Measurements from ENCODE around the gene CEND1.
A peak's percentile ranks its signal among the peaks of the same experiment; 100 is the strongest.

CEND1 gene

GRCh38 chr11:823441-824291 is 33.8 kb upstream of the CEND1 start:
- Histone ChIP-seq H3K9ac (ENCODE audit: low read depth, low read length) (no peak overlapping the region), H3K4me1 (ENCODE audit: insufficient read depth, low read length) (peaks cover 13% of the 10 kb centered on the region), H3K9me3 (ENCODE audit: control insufficient read depth, insufficient read depth, low read length) (no peaks in the 10 kb centered on the region), H3K36me3 (ENCODE audit: insufficient read depth, low read length) (no peaks in the 10 kb centered on the region)

GRCh38 chr11:821512-822371 is 31.9 kb upstream of the CEND1 start:
- peaks cover 11% of the 10 kb centered on the region; the same call in 1 of the 2 replicates for H3K4me1 ChIP-seq (ENCODE audit: insufficient read depth, low read length)
- H3K36me3 ChIP-seq (ENCODE audit: insufficient read depth, low read length), result no peaks in the 10 kb centered on the region
- H3K9ac ChIP-seq (ENCODE audit: low read depth, low read length), result no peak overlapping the region
- H3K9me3 ChIP-seq (ENCODE audit: control insufficient read depth, insufficient read depth, low read length), result no peaks in the 10 kb centered on the region

DNA sequence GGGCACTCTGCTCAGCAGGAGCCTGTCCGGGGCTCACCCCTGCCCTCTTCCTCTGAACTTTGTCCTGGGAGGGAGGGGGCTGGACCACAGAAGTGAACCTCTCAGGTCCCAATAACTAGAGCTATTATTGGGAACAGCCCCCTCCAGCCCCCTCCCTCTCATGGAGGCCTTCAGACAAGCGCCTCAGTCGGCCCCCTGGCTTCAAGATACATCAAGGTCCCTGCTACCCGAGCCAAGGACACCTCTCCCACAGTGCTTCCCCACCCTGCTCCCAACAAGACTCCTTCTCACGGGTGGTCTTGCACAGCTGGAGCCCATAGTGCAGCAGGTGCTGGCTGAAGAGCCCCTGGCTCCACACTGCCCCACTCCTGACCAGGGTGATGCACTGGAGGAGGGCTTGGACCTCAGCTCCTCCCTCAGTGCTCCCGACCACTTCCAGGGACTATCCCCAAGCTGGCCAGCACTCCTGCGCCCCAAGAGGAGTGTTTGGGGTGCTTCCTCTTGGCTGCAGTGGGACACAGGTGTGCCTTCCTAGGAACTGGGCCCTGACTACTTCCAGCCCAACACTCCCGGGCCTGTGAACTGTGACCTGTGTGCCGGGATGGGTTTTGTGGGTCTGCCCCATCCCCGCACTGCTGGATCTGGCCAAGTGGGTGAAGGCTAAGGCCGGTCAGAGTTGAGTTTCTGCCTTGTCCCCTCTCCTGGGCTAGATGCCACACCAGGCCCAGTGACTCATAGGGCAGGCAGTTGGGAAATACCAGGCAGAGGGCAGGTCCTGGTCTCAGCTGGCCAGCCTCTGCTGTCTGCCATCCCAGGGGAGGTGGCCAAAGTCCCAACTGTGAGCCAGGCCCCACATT is 31.0 kb upstream of the CEND1 start:
- H3K36me3 ChIP-seq (ENCODE audit: insufficient read depth, low read length), result no peaks in the 10 kb centered on the region
- H3K9me3 ChIP-seq (ENCODE audit: control insufficient read depth, insufficient read depth, low read length), result no peaks in the 10 kb centered on the region
- H3K4me1 ChIP-seq (ENCODE audit: insufficient read depth, low read length), result peaks cover 14% of the 10 kb centered on the region; the same call in 1 of the 2 replicates
- peak overlapping the region; percentile 88; the same call in 1 of the 2 replicates for H3K9ac ChIP-seq (ENCODE audit: low read depth, low read length)

DNA sequence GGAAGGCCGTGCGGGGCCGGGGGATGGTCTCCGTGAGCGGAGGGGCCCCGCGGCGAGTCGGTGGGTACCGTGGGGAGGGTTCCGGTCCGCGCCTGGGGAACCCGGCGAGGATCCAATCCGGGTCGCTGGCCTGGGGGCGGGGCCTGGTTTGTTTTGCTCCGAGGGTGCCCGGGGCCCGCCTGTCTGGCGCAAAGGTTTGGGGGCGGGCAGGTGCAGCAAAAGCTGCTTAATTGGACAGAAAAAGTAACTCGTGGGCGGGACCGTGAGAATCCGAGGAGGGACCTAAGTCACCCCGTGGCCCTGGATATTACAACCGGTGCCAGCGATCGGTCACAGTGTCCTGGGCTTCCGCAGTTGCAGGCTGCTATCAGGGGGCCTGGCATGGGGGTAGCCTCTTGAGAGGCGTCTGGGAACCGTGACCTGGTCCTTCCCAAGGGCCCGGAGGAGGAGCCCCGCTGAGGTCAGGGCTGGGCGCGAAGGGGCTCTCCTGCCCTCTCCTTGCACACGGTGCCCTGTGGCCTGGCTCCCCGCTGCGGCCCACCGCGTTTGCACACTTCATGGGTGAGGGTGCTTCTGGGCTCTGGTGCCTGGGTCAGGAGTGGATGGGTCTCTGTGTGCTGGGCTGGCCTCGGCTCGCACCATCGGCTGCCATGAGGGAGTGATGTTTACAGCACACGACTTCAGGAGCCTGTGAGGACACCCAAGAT is 30.2 kb upstream of the CEND1 start:
- Histone ChIP-seq H3K4me1 (ENCODE audit: insufficient read depth, low read length) (peaks cover 14% of the 10 kb centered on the region; the same call in 1 of the 2 replicates), H3K36me3 (ENCODE audit: insufficient read depth, low read length) (no peaks in the 10 kb centered on the region), H3K9ac (ENCODE audit: low read depth, low read length) (peak overlapping the region; percentile 88), H3K9me3 (ENCODE audit: control insufficient read depth, insufficient read depth, low read length) (no peaks in the 10 kb centered on the region)

DNA sequence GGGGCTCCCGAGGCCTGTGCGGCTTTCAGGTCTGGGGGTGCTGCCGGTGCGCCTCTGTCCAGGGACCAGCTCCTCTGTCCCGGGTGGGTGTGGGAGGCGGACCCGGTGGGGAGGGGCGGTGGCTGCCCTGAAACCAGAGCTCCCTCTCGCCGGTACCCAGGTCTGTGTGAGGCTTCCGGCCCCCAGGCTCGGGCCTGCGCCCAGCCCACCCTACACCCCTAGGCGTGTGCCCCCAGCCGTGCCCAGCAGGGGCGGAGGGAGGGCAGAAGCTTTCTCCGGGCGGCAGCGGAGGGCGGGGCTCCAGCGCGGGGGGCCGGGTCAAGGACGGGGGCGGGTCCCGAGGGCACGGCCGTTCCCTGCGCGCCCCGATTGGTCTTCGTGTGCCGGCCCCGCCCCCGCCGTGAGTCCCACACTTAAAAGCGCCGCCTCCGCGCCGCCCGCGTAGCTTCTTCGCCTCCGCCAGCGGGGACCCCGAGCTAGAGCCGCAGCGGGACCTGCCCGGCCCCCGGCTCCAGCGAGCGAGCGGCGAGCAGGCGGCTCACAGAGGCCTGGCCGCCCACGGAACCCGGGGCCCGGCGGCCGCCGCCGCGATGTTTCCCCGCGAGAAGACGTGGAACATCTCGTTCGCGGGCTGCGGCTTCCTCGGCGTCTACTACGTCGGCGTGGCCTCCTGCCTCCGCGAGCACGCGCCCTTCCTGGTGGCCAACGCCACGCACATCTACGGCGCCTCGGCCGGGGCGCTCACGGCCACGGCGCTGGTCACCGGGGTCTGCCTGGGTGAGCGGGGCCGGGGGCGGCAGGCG is 29.4 kb upstream of the CEND1 start:
- no peaks in the 10 kb centered on the region for H3K36me3 ChIP-seq (ENCODE audit: insufficient read depth, low read length)
- peak overlapping the region; percentile 88 for H3K9ac ChIP-seq (ENCODE audit: low read depth, low read length)
- peaks cover 14% of the 10 kb centered on the region; the same call in 1 of the 2 replicates for H3K4me1 ChIP-seq (ENCODE audit: insufficient read depth, low read length)
- no peaks in the 10 kb centered on the region for H3K9me3 ChIP-seq (ENCODE audit: control insufficient read depth, insufficient read depth, low read length)

GRCh38 chr11:818396-819128 is 28.7 kb upstream of the CEND1 start, which contains the start of gene PNPLA2:
TSS of gene PNPLA2 (plus strand) at chr11:818914. CDS start at chr11:819719, 805 bp downstream.
- peaks cover 14% of the 10 kb centered on the region; the same call in 1 of the 2 replicates for H3K4me1 ChIP-seq (ENCODE audit: insufficient read depth, low read length)

DNA sequence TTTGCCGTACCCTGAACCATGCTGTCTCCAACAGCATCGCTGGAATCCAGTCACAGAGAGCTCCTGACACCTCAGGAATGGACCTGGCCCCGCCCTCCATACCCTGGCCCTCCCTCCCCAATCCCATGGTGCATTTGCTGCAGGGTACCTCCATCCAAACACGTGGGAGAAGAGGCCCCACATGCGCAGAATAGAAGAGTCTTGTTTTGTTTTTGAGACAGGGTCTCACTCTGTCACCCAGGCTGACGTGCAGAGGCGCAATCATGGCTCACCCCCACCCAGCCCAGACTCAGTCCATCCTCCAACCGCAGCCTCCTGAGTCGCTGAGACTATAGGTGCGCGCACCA is 26.5 kb upstream of the CEND1 start:
- Histone ChIP-seq H3K36me3 (ENCODE audit: insufficient read depth, low read length) (peaks cover 14% of the 10 kb centered on the region; the same call in 1 of the 2 replicates), H3K9ac (ENCODE audit: low read depth, low read length) (no peak overlapping the region), H3K4me1 (ENCODE audit: insufficient read depth, low read length) (peaks cover 14% of the 10 kb centered on the region; the same call in 1 of the 2 replicates), H3K9me3 (ENCODE audit: control insufficient read depth, insufficient read depth, low read length) (no peaks in the 10 kb centered on the region)

More at GRCh38 chr11:818396-819128, 28.7 kb upstream of the CEND1 start, which contains the start of gene PNPLA2:
- no peaks in the 10 kb centered on the region for H3K9me3 ChIP-seq (ENCODE audit: control insufficient read depth, insufficient read depth, low read length)
- peak within 1 kb of the TSS; percentile 88 for H3K9ac ChIP-seq (ENCODE audit: low read depth, low read length)
- no peaks in the 10 kb centered on the region for H3K36me3 ChIP-seq (ENCODE audit: insufficient read depth, low read length)

DNA sequence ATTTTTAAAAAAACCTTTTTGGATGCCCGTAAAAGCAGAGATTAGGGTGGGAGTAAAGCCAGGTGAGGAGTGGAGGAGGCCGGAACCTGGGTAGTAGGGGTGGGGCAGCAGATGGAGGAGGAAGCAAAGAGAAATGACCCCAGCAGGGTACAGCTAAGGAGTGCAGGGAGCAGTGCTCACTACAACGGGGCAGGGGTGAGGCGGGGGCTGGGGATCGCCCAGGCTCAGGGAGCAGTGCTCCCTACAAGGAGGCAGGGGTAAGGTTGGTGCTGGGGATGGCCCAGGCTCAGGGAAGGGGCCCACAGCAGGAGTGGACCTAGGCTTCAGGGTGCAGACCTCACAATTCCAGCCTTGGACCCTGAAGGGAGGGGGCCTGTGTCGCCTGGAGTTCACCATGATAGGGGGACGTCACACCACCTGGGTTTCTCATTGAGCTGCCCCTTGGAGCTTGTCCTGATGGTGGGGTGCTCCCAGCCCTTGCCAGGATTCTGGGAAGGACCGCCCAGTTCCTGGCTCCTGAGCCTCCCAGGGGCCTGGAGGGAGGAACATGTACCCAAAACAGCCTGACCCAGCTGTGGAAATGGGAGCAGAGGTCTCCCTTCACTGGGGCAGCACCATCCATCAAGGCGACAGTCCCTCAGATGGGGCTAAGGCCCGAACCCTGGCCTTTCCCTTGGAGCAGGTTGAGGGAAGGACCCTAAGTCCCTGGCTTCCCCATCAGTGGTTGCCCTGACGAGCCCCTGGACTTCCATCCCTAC is 26.0 kb upstream of the CEND1 start:
- peaks cover 14% of the 10 kb centered on the region; the same call in 1 of the 2 replicates for H3K4me1 ChIP-seq (ENCODE audit: insufficient read depth, low read length)
- H3K9ac ChIP-seq (ENCODE audit: low read depth, low read length), result no peak overlapping the region
- peaks cover 19% of the 10 kb centered on the region for H3K36me3 ChIP-seq (ENCODE audit: insufficient read depth, low read length)
- no peaks in the 10 kb centered on the region for H3K9me3 ChIP-seq (ENCODE audit: control insufficient read depth, insufficient read depth, low read length)

- H3K9me3 ChIP-seq (ENCODE audit: control insufficient read depth, insufficient read depth, low read length), result no peaks in the 10 kb centered on the region
- H3K36me3 ChIP-seq (ENCODE audit: insufficient read depth, low read length), result peaks cover 21% of the 10 kb centered on the region
- H3K4me1 ChIP-seq (ENCODE audit: insufficient read depth, low read length), result peaks cover 9% of the 10 kb centered on the region; the same call in 1 of the 2 replicates
- no peak overlapping the region for H3K9ac ChIP-seq (ENCODE audit: low read depth, low read length)
Observed at GRCh38 chr11:813456-814096, 23.7 kb upstream of the CEND1 start.

GRCh38 chr11:813072-813455 is 23.2 kb upstream of the CEND1 start:
- H3K36me3 ChIP-seq (ENCODE audit: insufficient read depth, low read length), result peaks cover 21% of the 10 kb centered on the region
- no peak overlapping the region for H3K9ac ChIP-seq (ENCODE audit: low read depth, low read length)
- H3K4me1 ChIP-seq (ENCODE audit: insufficient read depth, low read length), result peaks cover 3% of the 10 kb centered on the region; the same call in 1 of the 2 replicates

GRCh38 chr11:812390-812789 is 22.5 kb upstream of the CEND1 start:
- Histone ChIP-seq H3K9me3 (ENCODE audit: control insufficient read depth, insufficient read depth, low read length) (no peaks in the 10 kb centered on the region), H3K36me3 (ENCODE audit: insufficient read depth, low read length) (peaks cover 21% of the 10 kb centered on the region), H3K4me1 (ENCODE audit: insufficient read depth, low read length) (peaks cover 3% of the 10 kb centered on the region; the same call in 1 of the 2 replicates), H3K9ac (ENCODE audit: low read depth, low read length) (no peak overlapping the region)

More at GRCh38 chr11:813072-813455, 23.2 kb upstream of the CEND1 start:
- no peaks in the 10 kb centered on the region for H3K9me3 ChIP-seq (ENCODE audit: control insufficient read depth, insufficient read depth, low read length)
